MM.1S (cell line): Measurements from ENCODE around the gene ST8SIA2.

ENCODE experiments used
- CTCF ChIP-seq: fragments of 300-600 bp; sonication (generic); IDR thresholded peaks from 2 replicates; pipeline ENCODE4 v1.5.1; 2016; ENCODE audit warnings: antibody characterized with exemption, low read length, mixed read lengths
- EZH2 ChIP-seq: fragments of 300-600 bp; sonication (generic); optimal IDR thresholded peaks from 2 replicates; pipeline ENCODE3; 2017; ENCODE audit warnings: low read depth, mild to moderate bottlenecking, antibody characterized with exemption, low read length, mixed read lengths
- EZH2phosphoT487 ChIP-seq: fragments of 300-600 bp; sonication (generic); IDR thresholded peaks from 2 replicates; pipeline ENCODE4 v1.6.1; 2018; ENCODE audit warnings: antibody characterized with exemption, low read length

GRCh38 chr15:92413510-92413909, 19.8 kb downstream of the ST8SIA2 start:
- TF ChIP-seq CTCF (no peak), EZH2 (no peak), EZH2phosphoT487 (no peak)
